GM18505 (cell line): ENCODE measurements around the gene DNAI1.

Source experiments
- ATAC-seq: cut with Tn5 transposase; IDR thresholded peaks from one replicate; pipeline ENCODE4 v1.9.1; 2021; ENCODE audit not compliant: unreplicated experiment
- POLR2A ChIP-seq: IDR thresholded peaks from 4 replicates; pipeline ENCODE4 v1.6.1; 2011; ENCODE audit warnings: borderline replicate concordance; ENCODE audit not compliant: insufficient read depth, insufficient read length; ENCODE audit errors: extremely low read depth

DNAI1 gene

GRCh38 chr9:34505370-34506120, 46.9 kb downstream of the DNAI1 start:
- no peak for TF ChIP-seq POLR2A
- no peak for ATAC-seq

- ATAC-seq = no peak
- TF ChIP-seq POLR2A = no peak
These were observed 48.0 kb downstream of the DNAI1 start for GRCh38 chr9:34506623-34507022.

DNA sequence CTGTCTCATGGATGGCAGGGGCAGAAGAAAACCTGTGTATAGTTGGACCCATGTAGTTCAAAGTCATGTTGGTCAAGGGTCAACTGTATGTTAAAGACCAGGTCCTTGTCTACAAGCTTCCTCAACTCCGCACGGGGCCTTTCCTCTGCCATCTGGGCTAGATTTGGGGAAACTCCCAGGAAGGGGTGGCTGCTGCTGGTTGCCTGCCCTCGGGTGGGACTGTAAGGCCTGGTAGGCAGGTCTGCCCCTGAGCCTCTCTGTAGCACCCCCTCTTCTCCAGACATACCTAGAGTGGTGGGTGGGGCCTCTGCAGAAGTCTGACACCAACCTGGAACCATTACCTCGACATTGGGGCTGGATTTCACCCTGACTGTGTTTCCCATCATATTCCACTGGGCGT, 49.0 kb downstream of the DNAI1 start:
- no peak for ATAC-seq
- no peak for TF ChIP-seq POLR2A

DNA sequence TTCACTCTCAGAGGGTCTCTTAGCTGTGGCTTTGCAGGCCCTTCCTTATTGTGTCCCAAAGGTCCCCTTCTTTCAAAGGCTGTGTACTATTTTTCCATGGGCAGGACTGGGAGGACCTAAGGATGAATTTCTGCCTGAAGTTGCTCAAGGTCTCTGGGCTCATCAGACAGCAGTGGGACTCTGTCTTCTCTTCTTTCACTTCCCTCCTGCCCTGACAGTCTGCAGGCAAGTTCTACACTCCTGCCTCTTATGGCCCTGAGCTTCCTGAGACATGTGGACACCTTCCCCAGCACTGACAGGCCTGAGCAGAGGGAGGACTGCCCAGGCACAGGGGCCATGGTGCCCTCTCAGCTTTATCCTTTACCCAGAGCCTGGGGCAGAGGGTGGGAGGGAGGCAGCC, 49.4 kb downstream of the DNAI1 start:
- TF ChIP-seq POLR2A = no peak
- ATAC-seq = no peak

DNA sequence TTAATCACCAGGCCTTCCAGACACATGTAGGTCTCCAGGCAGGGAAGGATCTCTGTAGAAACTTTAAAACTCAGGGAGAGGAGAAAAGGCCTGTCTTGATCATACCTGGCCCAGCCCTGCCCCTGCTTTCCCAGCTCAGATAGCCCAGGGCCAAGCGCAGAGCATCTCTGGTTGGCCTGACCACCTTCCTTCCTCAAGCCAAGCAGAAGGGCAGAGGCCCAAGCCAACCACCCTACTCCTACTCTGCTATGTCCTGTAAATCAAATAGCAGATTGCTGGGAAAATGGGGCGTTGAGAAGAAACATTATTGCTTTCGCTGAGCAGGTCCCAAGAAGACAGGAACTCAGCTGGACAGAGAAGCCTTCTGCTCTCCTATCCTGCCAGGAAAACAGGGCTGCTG, 49.9 kb downstream of the DNAI1 start:
- no peak for TF ChIP-seq POLR2A
- no peak for ATAC-seq

GRCh38 chr9:34508951-34509350, 50.3 kb downstream of the DNAI1 start:
- no peak for ATAC-seq
- TF ChIP-seq POLR2A = no peak

- ATAC-seq = no peak
- no peak for TF ChIP-seq POLR2A
These were observed 52.2 kb downstream of the DNAI1 start for GRCh38 chr9:34510497-34511468.

DNA sequence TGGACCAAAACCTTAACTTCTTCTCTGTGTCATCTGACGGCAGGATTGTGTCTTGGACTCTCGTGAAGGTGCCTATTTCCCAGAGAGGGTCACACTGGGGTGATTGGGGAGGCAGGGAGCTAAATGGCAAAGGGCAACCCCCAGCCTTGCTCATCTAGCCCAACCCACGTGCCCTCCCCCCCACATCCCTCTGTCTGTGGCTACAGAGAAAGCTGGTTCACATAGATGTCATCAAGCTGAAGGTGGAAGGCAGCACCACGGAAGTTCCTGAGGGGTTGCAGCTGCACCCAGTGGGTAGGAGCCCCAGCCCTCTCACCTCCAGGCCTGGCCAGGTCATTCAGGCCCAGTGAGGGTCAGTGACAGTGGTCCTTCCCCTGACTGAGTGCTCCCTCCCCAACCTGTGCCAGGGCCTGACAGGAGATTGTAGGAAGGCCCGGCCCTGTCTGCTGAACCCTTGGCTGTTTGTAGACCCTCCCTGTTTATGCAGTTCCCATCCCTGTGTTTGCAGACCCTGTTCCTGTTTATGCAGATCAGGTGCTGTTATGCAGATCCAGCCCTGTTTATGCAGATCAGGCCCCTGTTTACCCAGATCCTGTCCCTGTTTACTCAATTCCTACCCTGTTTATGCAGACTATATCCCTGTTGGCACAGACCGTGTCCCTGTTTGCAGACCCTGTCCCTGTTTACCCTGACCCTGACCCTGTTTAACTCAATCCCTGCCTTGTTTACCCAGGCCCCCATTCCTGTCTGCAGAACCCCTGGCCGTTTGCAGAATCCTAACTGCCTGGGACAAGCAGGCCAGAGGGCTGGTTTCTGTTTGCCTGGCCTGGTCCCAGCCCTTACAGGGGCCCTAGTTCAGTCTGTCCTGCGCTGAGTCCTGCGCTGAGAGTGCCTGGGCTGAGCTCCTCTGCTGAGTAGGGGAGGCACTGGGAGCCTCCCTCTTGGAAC, 53.8 kb downstream of the DNAI1 start:
- no peak for ATAC-seq
- TF ChIP-seq POLR2A = no peak

GRCh38 chr9:34513567-34514214, 55.1 kb downstream of the DNAI1 start:
- no peak for ATAC-seq

GRCh38 chr9:34514401-34514800, 55.8 kb downstream of the DNAI1 start:
- no peak for TF ChIP-seq POLR2A

More at GRCh38 chr9:34513567-34514214, 55.1 kb downstream of the DNAI1 start:
- no peak for TF ChIP-seq POLR2A

DNA sequence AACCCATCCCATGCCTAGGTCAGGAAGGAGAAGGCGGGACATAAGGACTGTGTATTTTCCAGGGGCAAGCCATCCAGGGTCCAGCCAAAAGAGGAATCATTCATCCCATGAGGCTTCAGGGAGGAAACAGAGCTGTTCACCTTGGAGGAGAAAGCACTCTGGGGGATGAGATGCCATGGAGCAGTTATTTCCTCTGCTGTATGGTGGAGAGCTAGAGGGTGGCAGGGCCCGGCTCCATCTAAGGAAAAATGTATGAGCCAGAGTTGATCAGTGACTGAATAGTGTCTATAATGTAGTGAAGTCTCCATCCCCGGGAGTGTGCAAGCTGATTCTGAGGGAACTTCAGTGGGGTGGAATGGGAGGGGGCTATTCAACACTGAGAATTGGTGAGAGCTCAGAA, 56.2 kb downstream of the DNAI1 start:
- no peak for TF ChIP-seq POLR2A
- ATAC-seq = no peak

More at GRCh38 chr9:34514401-34514800, 55.8 kb downstream of the DNAI1 start:
- no peak for ATAC-seq

- no peak for TF ChIP-seq POLR2A
- no peak for ATAC-seq
These were observed 57.4 kb downstream of the DNAI1 start for GRCh38 chr9:34515959-34516358.
